ENCODE data around the gene CLEC18C.
"Not testable (repeated sequence)": the region's sequence is repeated elsewhere in the genome, so short reads cannot be mapped to it uniquely, and the experiment has no call there.

The CLEC18C gene

GRCh38 chr16:70204668-70205405, 31.2 kb downstream of the CLEC18C start:
- in situ Hi-C loops (cut with MboI; ENCODE audit: low sequenced_read_pairs) = not testable (repeated sequence)

- in situ Hi-C loops (cut with MboI; ENCODE audit: low sequenced_read_pairs) = not testable (repeated sequence)
Measured at GRCh38 chr16:70206382-70206781, 32.8 kb downstream of the CLEC18C start.

GRCh38 chr16:70218586-70218985, 45.0 kb downstream of the CLEC18C start:
- in situ Hi-C loops (cut with MboI; ENCODE audit: low sequenced_read_pairs) = not testable (repeated sequence)

- in situ Hi-C loops (cut with MboI; ENCODE audit: low sequenced_read_pairs) = not testable (repeated sequence)
Measured at GRCh38 chr16:70222574-70222973, 49.0 kb downstream of the CLEC18C start.

GRCh38 chr16:70223216-70223615, 49.6 kb downstream of the CLEC18C start:
- in situ Hi-C loops (cut with MboI; ENCODE audit: low sequenced_read_pairs) = not testable (repeated sequence)

- in situ Hi-C loops (cut with MboI; ENCODE audit: low sequenced_read_pairs) = not testable (repeated sequence)
Measured at GRCh38 chr16:70223971-70224513, 50.5 kb downstream of the CLEC18C start.

- in situ Hi-C loops (cut with MboI; ENCODE audit: low sequenced_read_pairs) = not testable (repeated sequence)
Measured at GRCh38 chr16:70224645-70225044, 51.1 kb downstream of the CLEC18C start.

GRCh38 chr16:70225430-70225829, 51.8 kb downstream of the CLEC18C start:
- in situ Hi-C loops (cut with MboI; ENCODE audit: low sequenced_read_pairs) = not testable (repeated sequence)

GRCh38 chr16:70226024-70226423, 52.4 kb downstream of the CLEC18C start:
- in situ Hi-C loops (cut with MboI; ENCODE audit: low sequenced_read_pairs) = not testable (repeated sequence)

- in situ Hi-C loops (cut with MboI; ENCODE audit: low sequenced_read_pairs) = not testable (repeated sequence)
Measured at GRCh38 chr16:70231831-70232230, 58.2 kb downstream of the CLEC18C start.
